GM12874 (cell line): ENCODE measurements around the gene FGFRL1.

Experiments
- TF ChIP-seq, protein P1 (sequence below): IDR thresholded peaks from 2 replicates; pipeline ENCODE4 v1.5.1; 2011; ENCODE audit warnings: low read depth, mild to moderate bottlenecking, control low read depth, low read length, moderate library complexity; ENCODE audit not compliant: insufficient read depth

The FGFRL1 gene, protein sequence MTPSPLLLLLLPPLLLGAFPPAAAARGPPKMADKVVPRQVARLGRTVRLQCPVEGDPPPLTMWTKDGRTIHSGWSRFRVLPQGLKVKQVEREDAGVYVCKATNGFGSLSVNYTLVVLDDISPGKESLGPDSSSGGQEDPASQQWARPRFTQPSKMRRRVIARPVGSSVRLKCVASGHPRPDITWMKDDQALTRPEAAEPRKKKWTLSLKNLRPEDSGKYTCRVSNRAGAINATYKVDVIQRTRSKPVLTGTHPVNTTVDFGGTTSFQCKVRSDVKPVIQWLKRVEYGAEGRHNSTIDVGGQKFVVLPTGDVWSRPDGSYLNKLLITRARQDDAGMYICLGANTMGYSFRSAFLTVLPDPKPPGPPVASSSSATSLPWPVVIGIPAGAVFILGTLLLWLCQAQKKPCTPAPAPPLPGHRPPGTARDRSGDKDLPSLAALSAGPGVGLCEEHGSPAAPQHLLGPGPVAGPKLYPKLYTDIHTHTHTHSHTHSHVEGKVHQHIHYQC

DNA sequence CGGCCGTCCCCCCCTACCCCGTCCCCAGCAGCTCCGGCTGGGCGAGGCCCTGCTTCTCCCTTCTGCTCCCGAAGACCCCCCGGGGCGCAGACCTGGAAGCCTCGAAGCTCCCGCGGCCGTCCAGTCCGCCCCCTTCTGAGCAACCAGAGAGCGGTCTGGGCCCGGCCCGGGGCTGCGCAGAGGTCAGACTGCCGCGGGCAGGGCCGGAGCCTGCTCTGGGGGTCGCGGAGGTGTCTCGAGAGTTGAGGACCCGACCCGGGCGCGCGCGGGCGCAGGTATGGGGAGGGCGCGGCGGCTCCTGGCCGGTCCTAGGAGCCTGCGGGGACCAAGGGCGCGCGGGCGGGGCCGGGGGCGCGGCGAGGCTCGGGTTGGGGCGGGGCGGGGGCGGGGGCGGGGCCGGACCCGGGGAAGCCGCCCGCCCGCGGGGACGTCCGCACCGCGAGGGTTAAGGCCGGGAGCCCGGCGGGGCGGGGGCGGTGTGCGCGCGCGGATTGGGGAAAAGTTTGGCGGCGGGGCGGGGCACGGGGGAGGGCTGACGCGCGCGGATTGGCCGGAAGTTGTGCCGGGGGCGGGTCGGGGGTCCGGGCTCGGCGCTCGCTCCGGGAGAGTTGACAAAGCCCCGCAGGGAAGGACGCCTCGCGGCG is at the start of gene FGFRL1:
Gene FGFRL1, plus strand, starts transcription at position 605 of the 644 bp plus-strand sequence. CDS start 860 bp downstream, outside the sequence.
- TF ChIP-seq, protein P1, sequence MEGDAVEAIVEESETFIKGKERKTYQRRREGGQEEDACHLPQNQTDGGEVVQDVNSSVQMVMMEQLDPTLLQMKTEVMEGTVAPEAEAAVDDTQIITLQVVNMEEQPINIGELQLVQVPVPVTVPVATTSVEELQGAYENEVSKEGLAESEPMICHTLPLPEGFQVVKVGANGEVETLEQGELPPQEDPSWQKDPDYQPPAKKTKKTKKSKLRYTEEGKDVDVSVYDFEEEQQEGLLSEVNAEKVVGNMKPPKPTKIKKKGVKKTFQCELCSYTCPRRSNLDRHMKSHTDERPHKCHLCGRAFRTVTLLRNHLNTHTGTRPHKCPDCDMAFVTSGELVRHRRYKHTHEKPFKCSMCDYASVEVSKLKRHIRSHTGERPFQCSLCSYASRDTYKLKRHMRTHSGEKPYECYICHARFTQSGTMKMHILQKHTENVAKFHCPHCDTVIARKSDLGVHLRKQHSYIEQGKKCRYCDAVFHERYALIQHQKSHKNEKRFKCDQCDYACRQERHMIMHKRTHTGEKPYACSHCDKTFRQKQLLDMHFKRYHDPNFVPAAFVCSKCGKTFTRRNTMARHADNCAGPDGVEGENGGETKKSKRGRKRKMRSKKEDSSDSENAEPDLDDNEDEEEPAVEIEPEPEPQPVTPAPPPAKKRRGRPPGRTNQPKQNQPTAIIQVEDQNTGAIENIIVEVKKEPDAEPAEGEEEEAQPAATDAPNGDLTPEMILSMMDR, result no peak

- TF ChIP-seq, protein P1, result no peak
Observed at GRCh38 chr4:962231-963208, 48.9 kb upstream of the FGFRL1 start.

- TF ChIP-seq, protein P1, result no peak
Observed at GRCh38 chr4:963276-964225, 47.9 kb upstream of the FGFRL1 start.

DNA sequence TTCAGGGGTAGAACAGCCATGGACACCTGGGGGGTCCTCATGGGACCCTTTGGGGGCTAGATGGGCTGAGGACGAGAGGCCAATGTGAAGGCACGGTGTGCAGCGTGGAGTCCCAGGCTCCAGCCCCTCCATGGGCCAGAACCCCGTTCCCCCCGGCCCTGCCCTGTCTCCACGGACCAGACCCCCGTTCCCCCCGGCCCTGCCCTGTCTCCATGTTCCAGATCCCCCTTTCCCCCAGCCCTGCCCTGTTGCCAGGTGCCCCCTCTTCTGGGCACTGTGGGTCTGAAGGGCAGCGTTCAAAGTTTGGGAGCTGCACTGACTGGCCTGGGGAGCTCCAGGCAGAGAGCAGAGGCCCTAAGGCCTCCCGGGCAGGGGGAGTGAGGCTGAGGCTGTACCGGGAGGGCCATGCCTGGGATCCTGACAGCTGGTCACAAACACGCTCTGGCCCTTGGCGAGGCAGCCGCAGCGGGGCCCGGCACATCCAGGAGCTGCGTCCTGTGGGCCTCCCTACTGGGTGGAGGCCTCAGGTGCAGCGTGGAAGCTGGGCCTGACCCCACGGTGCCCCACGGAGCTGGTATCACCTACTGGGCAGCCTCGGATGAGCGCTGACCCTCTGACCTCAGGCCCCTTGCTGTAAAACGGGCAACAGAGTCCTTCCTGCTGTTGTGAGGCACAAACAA is 46.9 kb upstream of the FGFRL1 start:
- TF ChIP-seq, protein P1, result no peak

GRCh38 chr4:965048-965765 is 46.2 kb upstream of the FGFRL1 start:
- TF ChIP-seq, protein P1, result no peak

- TF ChIP-seq, protein P1, result no peak
Observed at GRCh38 chr4:965766-966134, 45.7 kb upstream of the FGFRL1 start.
